H9 (cell line): ENCODE results near the gene CPXM1. TPM values are rescaled to one million over a fixed set of nuclear protein-coding genes. Genes with fewer than 3 reads are reported as not detected.

Experiments
- DNase-seq: peaks from one replicate; pipeline ENCODE4 v3.0.0-alpha.2; 2017
- H2AFZ ChIP-seq: one replicate; pipeline ENCODE4 v1.6.1; 2013; ENCODE audit warnings: mild to moderate bottlenecking, low read length, control low read depth, moderate library complexity
- H2AK5ac ChIP-seq: 2 replicates; pipeline ENCODE4 v1.6.1; 2013; ENCODE audit warnings: low read length, control low read depth, mixed read lengths; ENCODE audit not compliant: insufficient read length
- H2BK120ac ChIP-seq: one replicate; pipeline ENCODE4 v1.6.1; 2013; ENCODE audit warnings: low read depth, mild to moderate bottlenecking, low read length, control low read depth, inconsistent platforms; ENCODE audit not compliant: poor library complexity, severe bottlenecking
- H2BK12ac ChIP-seq: 2 replicates; pipeline ENCODE4 v1.6.1; 2013; ENCODE audit warnings: low read length, control low read depth, mixed read lengths, low read depth; ENCODE audit not compliant: insufficient read length
- H2BK15ac ChIP-seq: 2 replicates; pipeline ENCODE4 v1.6.1; 2013; ENCODE audit warnings: low read depth, low read length, control low read depth
- H2BK20ac ChIP-seq: one replicate; pipeline ENCODE4 v1.6.1; 2013; ENCODE audit warnings: low read depth, mild to moderate bottlenecking, low read length, control low read depth, inconsistent platforms; ENCODE audit not compliant: poor library complexity, severe bottlenecking
- H2BK5ac ChIP-seq: 2 replicates; pipeline ENCODE4 v1.6.1; 2013; ENCODE audit warnings: low read length, control low read depth, mixed read lengths; ENCODE audit not compliant: insufficient read length
- H3K14ac ChIP-seq: 2 replicates; pipeline ENCODE4 v1.6.1; 2013; ENCODE audit warnings: low read length, control low read depth; ENCODE audit not compliant: insufficient read depth
- H3K18ac ChIP-seq: 2 replicates; pipeline ENCODE4 v1.6.1; 2013; ENCODE audit warnings: low read depth, mild to moderate bottlenecking, mixed read lengths, low read length, control low read depth; ENCODE audit not compliant: insufficient read length
- H3K23ac ChIP-seq: 2 replicates; pipeline ENCODE4 v1.6.1; 2013; ENCODE audit warnings: low read length, control low read depth, mixed read lengths, low read depth; ENCODE audit not compliant: insufficient read length
- H3K23me2 ChIP-seq: 2 replicates; pipeline ENCODE4 v1.6.1; 2013; ENCODE audit warnings: low read depth, mild to moderate bottlenecking, mixed read lengths, low read length, control low read depth; ENCODE audit not compliant: insufficient read length, poor library complexity, severe bottlenecking
- H3K27ac ChIP-seq: 2 replicates; pipeline ENCODE4 v1.5.1; 2013; ENCODE audit warnings: low read length, control low read depth, mixed read lengths, low read depth; ENCODE audit not compliant: insufficient read length
- H3K27me3 ChIP-seq: 2 replicates; pipeline ENCODE4 v1.6.1; 2013; ENCODE audit warnings: low read length, control low read depth, inconsistent platforms; ENCODE audit not compliant: insufficient read depth
- H3K4ac ChIP-seq: 2 replicates; pipeline ENCODE4 v1.6.1; 2013; ENCODE audit warnings: low read depth, mild to moderate bottlenecking, control low read depth, inconsistent platforms, low read length, moderate library complexity
- H3K4me1 ChIP-seq: 2 replicates; pipeline ENCODE4 v1.6.1; 2013; ENCODE audit warnings: low read length, control low read depth, inconsistent platforms; ENCODE audit not compliant: insufficient read depth
- H3K4me2 ChIP-seq: 2 replicates; pipeline ENCODE4 v1.6.1; 2013; ENCODE audit warnings: low read length, control low read depth, mixed read lengths; ENCODE audit not compliant: insufficient read length, insufficient read depth
- H3K56ac ChIP-seq: 2 replicates; pipeline ENCODE4 v1.6.1; 2013; ENCODE audit warnings: low read depth, mild to moderate bottlenecking, mixed read lengths, low read length, control low read depth; ENCODE audit not compliant: insufficient read length
- H3K79me1 ChIP-seq: 2 replicates; pipeline ENCODE4 v1.6.1; 2013; ENCODE audit warnings: low read depth, mild to moderate bottlenecking, moderate library complexity, low read length, control low read depth, inconsistent platforms; ENCODE audit not compliant: insufficient read depth, poor library complexity, severe bottlenecking
- H3K79me2 ChIP-seq: 2 replicates; pipeline ENCODE4 v1.6.1; 2013; ENCODE audit warnings: low read length, control low read depth, inconsistent platforms; ENCODE audit not compliant: insufficient read depth
- H3K9ac ChIP-seq: 2 replicates; pipeline ENCODE4 v1.6.1; 2013; ENCODE audit warnings: low read length, control low read depth, mixed read lengths; ENCODE audit not compliant: insufficient read length; ENCODE audit errors: extremely low read depth
- H3K9me3 ChIP-seq: one replicate; pipeline ENCODE4 v1.6.1; 2013; ENCODE audit warnings: low read depth, low read length, inconsistent platforms; ENCODE audit not compliant: control insufficient read depth
- H3T11ph ChIP-seq: one replicate; pipeline ENCODE4 v1.6.1; 2013; ENCODE audit warnings: mild to moderate bottlenecking, low read length, control low read depth, inconsistent platforms
- H4K20me1 ChIP-seq: one replicate; pipeline ENCODE4 v1.6.1; 2013; ENCODE audit not compliant: control insufficient read depth, insufficient read length, insufficient read depth
- H4K5ac ChIP-seq: 2 replicates; pipeline ENCODE4 v1.6.1; 2013; ENCODE audit warnings: low read depth, mild to moderate bottlenecking, mixed read lengths, low read length, control low read depth; ENCODE audit not compliant: insufficient read length
- H4K8ac ChIP-seq: replicated peaks from 2 replicates; pipeline ENCODE4 v1.6.1; 2013; ENCODE audit warnings: low read length, control low read depth, mixed read lengths, low read depth; ENCODE audit not compliant: insufficient read length
- H4K91ac ChIP-seq: 2 replicates; pipeline ENCODE4 v1.6.1; 2013; ENCODE audit warnings: low read depth, mild to moderate bottlenecking, moderate library complexity, mixed read lengths, low read length, control low read depth; ENCODE audit not compliant: insufficient read length
- H3K27ac Mint-ChIP-seq, 3 experiments: 2 replicates in 2 of 3; 3 replicates in 1 of 3; pipeline ENCODE4 v1.8.0; 2020 to 2021; ENCODE audit warnings: mixed read lengths in 3 of 3, mild to moderate bottlenecking in 1 of 3, moderate library complexity in 1 of 3
- H3K27me3 Mint-ChIP-seq: 2 replicates; pipeline ENCODE4 v1.8.0; 2021; ENCODE audit warnings: low read depth, mild to moderate bottlenecking, moderate library complexity, mixed read lengths
- H3K36me3 Mint-ChIP-seq, 3 experiments: 2 replicates in 2 of 3; 3 replicates in 1 of 3; pipeline ENCODE4 v1.8.0; 2020 to 2021; ENCODE audit warnings: low read depth in 3 of 3, mixed read lengths in 3 of 3; ENCODE audit not compliant: insufficient read depth in 1 of 3
- H3K4me1 Mint-ChIP-seq, 2 experiments: 2 replicates each; pipeline ENCODE4 v1.8.0; 2020; ENCODE audit warnings: mixed read lengths in 2 of 2
- H3K4me3 Mint-ChIP-seq, 2 experiments: 2 replicates in 1 of 2; 3 replicates in 1 of 2; pipeline ENCODE4 v1.8.0; 2020 to 2021; ENCODE audit warnings: mild to moderate bottlenecking in 2 of 2, mixed read lengths in 2 of 2, moderate library complexity in 1 of 2
- H3K9me3 Mint-ChIP-seq, 2 experiments: 2 replicates in 1 of 2; 3 replicates in 1 of 2; pipeline ENCODE4 v1.8.0; 2020; ENCODE audit warnings: mild to moderate bottlenecking in 2 of 2, mixed read lengths in 2 of 2, moderate library complexity in 1 of 2
- WGBS: extraction: QIAGEN DNeasy Blood & Tissue Kit; methylation state at CpG from one replicate; pipeline ENCODE4 v1.1.7; 2013; ENCODE audit warnings: missing lambda C conversion rate, low lambda C conversion rate, mixed read lengths; ENCODE audit not compliant: insufficient read length; ENCODE audit errors: extremely low coverage; 5-methylcytosine and 5-hydroxymethylcytosine counted together
- total RNA-seq: library from RNA; stranded (reverse); gene quantifications from 2 replicates; pipeline ENCODE4 v1.2.1, GENCODE V29; 2021
- TF ChIP-seq, protein P1 (sequence below): fragments of 200-600 bp; sonication (generic); conservative IDR thresholded peaks from 3 replicates; pipeline ENCODE4 v1.8.0; 2021; ENCODE audit warnings: antibody characterized with exemption, mild to moderate bottlenecking

Gene CPXM1
- total RNA-seq, 1 experiment from 2014 or later, result 69.0 TPM

DNA sequence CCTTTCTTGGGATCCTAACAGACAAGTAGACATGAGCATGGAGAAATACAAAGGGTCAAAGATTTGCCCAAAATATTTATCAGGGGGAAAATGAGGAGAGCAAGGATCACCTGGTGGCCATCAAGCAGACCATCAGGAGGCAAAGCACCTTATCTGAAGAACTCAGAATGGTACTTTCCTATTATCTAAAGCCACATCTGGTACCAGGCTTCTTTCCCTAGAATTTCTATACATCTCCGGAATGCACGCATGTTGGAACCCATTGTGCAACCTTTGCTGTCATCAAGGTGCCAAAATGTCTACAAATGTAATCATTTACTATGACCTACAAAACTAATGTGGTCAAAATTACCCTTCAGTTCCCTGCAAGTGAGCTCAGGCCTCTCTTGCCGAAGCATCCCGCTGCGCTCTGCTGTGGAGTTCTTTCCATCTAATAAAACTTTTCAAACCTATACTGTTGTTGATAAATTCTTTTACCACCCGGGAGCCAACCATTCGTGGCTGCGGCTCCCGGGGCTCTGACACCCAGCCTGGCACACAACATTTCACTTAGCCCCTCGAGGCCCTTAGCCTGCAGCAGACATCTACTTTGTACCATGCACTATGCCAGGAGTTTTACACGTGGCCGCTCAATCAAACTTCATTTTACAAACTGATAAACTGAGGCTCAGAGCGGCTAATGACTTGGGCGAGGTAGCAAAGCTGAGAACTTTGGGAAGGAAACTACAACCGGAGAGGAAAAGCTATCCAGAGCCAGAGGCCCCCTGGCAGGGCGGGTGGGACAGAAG is 3.8 kb upstream of the CPXM1 start:
- TF ChIP-seq, protein P1, sequence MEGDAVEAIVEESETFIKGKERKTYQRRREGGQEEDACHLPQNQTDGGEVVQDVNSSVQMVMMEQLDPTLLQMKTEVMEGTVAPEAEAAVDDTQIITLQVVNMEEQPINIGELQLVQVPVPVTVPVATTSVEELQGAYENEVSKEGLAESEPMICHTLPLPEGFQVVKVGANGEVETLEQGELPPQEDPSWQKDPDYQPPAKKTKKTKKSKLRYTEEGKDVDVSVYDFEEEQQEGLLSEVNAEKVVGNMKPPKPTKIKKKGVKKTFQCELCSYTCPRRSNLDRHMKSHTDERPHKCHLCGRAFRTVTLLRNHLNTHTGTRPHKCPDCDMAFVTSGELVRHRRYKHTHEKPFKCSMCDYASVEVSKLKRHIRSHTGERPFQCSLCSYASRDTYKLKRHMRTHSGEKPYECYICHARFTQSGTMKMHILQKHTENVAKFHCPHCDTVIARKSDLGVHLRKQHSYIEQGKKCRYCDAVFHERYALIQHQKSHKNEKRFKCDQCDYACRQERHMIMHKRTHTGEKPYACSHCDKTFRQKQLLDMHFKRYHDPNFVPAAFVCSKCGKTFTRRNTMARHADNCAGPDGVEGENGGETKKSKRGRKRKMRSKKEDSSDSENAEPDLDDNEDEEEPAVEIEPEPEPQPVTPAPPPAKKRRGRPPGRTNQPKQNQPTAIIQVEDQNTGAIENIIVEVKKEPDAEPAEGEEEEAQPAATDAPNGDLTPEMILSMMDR, result no peak
- peak overlapping the region in 1 of 2 experiments; percentile 28; a peak in 2 of 5 replicates for H3K4me3 Mint-ChIP-seq
- H4K5ac ChIP-seq, result no peak overlapping the region

More for the DNA sequence above, 3.8 kb upstream of the CPXM1 start:
- Histone ChIP-seq H2BK120ac (no peak overlapping the region), H3K23me2 (peaks cover 7% of the 10 kb centered on the region), H3K4me2 (peak overlapping the region; percentile 63), H3K79me1 (no peaks in the 10 kb centered on the region), H3K27ac (no peak overlapping the region), H2BK15ac (no peak overlapping the region), H3K9ac (no peak overlapping the region), H2AK5ac (no peak overlapping the region), H2BK12ac (no peak overlapping the region), H3K14ac (no peak overlapping the region), H4K8ac (no peak overlapping the region), H4K91ac (no peak overlapping the region), H3K4ac (no peak overlapping the region), H3K27me3 (peaks cover 42% of the 10 kb centered on the region), H2BK20ac (no peak overlapping the region), H3K18ac (no peak overlapping the region), H4K20me1 (no peaks in the 10 kb centered on the region), H2BK5ac (no peak overlapping the region), H3K56ac (no peak overlapping the region), H3K4me1 (peaks cover 7% of the 10 kb centered on the region; the same call in 1 of the 2 replicates), H3K9me3 (no peaks in the 10 kb centered on the region), H2AFZ (no peak overlapping the region), H3K23ac (no peak overlapping the region), H3K79me2 (no peaks in the 10 kb centered on the region), H3T11ph (no peak overlapping the region)
- no CpG with 5 or more reads among the region's 16 CpGs for WGBS
- Mint-ChIP-seq H3K36me3 (peaks cover 0 to 8% (median 1%) of the 10 kb centered on the region in 3 experiments; a peak in 2 of 7 replicates), H3K4me1 (peaks cover 30 to 40% of the 10 kb centered on the region in 2 experiments), H3K27me3 (peaks cover 74% of the 10 kb centered on the region), H3K27ac (no peak overlapping the region), H3K9me3 (peaks cover 3 to 5% of the 10 kb centered on the region in 2 experiments; a peak in 3 of 5 replicates)
- no peak for DNase-seq
